ENCODE results near the gene TNNI2. TPM values are rescaled to one million over a fixed set of nuclear protein-coding genes. Genes with fewer than 3 reads are reported as not detected.
A peak's percentile ranks its signal among the peaks of the same experiment; 100 is the strongest.

Gene TNNI2
- total RNA-seq, 1 donor from 2014 or later: 2,937 TPM

DNA sequence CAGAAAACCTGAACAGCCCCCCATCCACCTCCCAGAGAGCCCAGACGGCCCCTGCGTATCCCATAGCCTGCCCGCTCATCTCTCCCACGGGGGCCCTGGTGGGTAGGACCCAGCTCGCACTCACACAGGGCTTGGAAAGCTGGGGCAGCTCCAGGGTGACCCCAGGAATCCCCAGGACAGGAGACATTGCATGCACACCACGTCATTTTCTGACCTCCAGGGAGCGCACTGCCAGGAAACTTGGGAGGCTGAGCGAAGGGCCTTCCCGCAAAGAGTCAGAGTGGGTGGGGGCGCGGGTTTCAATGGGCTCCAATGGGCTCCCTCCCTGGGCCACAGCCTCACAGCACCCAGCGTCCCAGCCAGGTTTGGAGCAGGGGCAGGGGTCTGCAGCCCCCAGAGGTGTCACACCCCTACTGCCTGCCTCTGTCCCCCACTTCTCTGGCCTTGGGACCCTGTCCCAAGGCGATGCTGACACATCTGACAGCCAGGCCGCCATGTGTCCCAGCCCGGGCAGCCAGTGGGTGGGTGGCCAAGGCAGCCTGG is 12.2 kb upstream of the TNNI2 start:
- H3K27ac ChIP-seq (ENCODE audit: low read depth, low read length): no peak overlapping the region

DNA sequence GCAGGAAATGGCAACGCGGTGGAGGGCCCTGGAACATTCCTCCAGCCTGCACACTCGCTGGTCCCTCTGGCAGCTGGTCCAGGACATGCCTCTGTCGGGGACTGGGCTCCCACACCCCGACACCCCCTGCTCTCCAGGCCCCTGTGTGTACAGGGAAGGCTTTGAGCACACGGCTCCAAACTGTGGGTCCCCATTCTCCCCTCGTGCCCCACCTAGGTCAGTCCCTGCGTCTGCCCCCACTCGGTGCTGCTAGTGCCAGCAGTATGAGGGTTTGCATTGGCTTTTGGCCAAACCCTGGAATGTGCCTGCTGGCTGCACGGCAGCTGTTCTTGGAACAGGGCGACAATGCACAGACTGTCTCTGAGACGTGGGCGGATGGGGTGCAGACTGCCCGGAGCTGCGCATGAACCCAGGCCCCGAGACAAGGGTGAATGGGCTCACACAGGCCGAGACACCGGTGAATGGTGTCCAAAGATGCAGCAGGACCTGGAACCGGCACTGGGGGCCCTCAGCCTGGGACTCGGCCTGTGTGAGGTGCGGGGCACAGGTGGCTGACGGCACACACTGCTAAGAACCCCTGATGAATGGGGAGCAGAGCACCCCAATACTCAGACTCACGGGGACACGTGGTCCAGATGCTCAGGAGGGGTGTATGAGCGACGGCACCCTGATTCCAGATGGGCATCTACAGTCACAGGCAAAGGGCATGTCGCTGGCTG is 11.5 kb upstream of the TNNI2 start:
- peak overlapping the region in 1 of 3 donors; percentile 57 for H3K9ac ChIP-seq (ENCODE audit: low read depth in 1 of 3, low read length in 3 of 3)
- H3K27ac ChIP-seq (ENCODE audit: low read depth, low read length): no peak overlapping the region

More for the DNA sequence above, 12.2 kb upstream of the TNNI2 start:
- Histone ChIP-seq H3K4me3 (ENCODE audit: low read length in 3 of 3) (no peak overlapping the region), H3K9ac (ENCODE audit: low read depth in 1 of 3, low read length in 3 of 3) (peak overlapping the region in 1 of 3 donors; percentile 57), H3K9me3 (ENCODE audit: control insufficient read depth in 3 of 3, low read length in 3 of 3) (no peaks in the 10 kb centered on the region), H3K4me1 (ENCODE audit: control insufficient read depth in 3 of 3, insufficient read depth in 3 of 3, low read length in 3 of 3) (peaks cover 13 to 15% (median 14%) of the 10 kb centered on the region in 3 donors), H3K27me3 (ENCODE audit: control insufficient read depth in 3 of 3, insufficient read depth in 3 of 3, low read length in 3 of 3) (peaks cover 4 to 39% (median 14%) of the 10 kb centered on the region in 3 donors), H3K36me3 (ENCODE audit: control insufficient read depth in 3 of 3, insufficient read depth in 3 of 3, low read length in 3 of 3) (no peaks in the 10 kb centered on the region)

GRCh38 chr11:1827931-1828330 is 10.8 kb upstream of the TNNI2 start:
- H3K9ac ChIP-seq (ENCODE audit: low read depth in 1 of 3, low read length in 3 of 3): peak overlapping the region in 1 of 3 donors; percentile 33

More for the DNA sequence above, 11.5 kb upstream of the TNNI2 start:
- no peaks in the 10 kb centered on the region for H3K9me3 ChIP-seq (ENCODE audit: control insufficient read depth in 3 of 3, low read length in 3 of 3)
- H3K4me1 ChIP-seq (ENCODE audit: control insufficient read depth in 3 of 3, insufficient read depth in 3 of 3, low read length in 3 of 3): peaks cover 13 to 15% (median 14%) of the 10 kb centered on the region in 3 donors
- peaks cover 4 to 39% (median 14%) of the 10 kb centered on the region in 3 donors for H3K27me3 ChIP-seq (ENCODE audit: control insufficient read depth in 3 of 3, insufficient read depth in 3 of 3, low read length in 3 of 3)
- H3K36me3 ChIP-seq (ENCODE audit: control insufficient read depth in 3 of 3, insufficient read depth in 3 of 3, low read length in 3 of 3): no peaks in the 10 kb centered on the region
- H3K4me3 ChIP-seq (ENCODE audit: low read length in 3 of 3): no peak overlapping the region

DNA sequence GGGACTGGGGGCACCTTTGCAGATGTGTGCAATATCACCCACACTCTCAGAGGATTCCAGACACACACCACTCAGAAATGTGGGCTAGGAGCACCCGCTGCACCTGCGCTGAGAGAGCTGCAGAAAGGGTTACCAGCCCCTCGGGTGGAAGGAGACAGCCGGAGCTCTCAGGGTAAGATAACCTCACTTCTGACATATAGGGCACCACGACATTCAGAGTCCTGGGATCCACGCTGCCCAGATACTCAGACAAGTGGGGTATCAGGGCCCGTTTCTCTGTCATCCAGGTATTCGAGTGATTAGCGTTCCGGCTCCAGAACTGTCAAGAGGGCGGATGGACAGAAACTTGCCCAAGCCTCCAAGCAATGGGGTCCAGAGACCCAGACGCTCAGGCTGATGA is 10.2 kb upstream of the TNNI2 start:
- H3K9me3 ChIP-seq (ENCODE audit: control insufficient read depth in 3 of 3, low read length in 3 of 3): no peaks in the 10 kb centered on the region
- H3K27me3 ChIP-seq (ENCODE audit: control insufficient read depth in 3 of 3, insufficient read depth in 3 of 3, low read length in 3 of 3): peaks cover 4 to 39% (median 14%) of the 10 kb centered on the region in 3 donors
- H3K4me1 ChIP-seq (ENCODE audit: control insufficient read depth in 3 of 3, insufficient read depth in 3 of 3, low read length in 3 of 3): peaks cover 14 to 20% (median 17%) of the 10 kb centered on the region in 3 donors

More at GRCh38 chr11:1827931-1828330, 10.8 kb upstream of the TNNI2 start:
- H3K36me3 ChIP-seq (ENCODE audit: control insufficient read depth in 3 of 3, insufficient read depth in 3 of 3, low read length in 3 of 3): no peaks in the 10 kb centered on the region
- peaks cover 4 to 39% (median 14%) of the 10 kb centered on the region in 3 donors for H3K27me3 ChIP-seq (ENCODE audit: control insufficient read depth in 3 of 3, insufficient read depth in 3 of 3, low read length in 3 of 3)
- H3K4me3 ChIP-seq (ENCODE audit: low read length in 3 of 3): no peak overlapping the region
- no peaks in the 10 kb centered on the region for H3K9me3 ChIP-seq (ENCODE audit: control insufficient read depth in 3 of 3, low read length in 3 of 3)
- no peak overlapping the region for H3K27ac ChIP-seq (ENCODE audit: low read depth, low read length)
- H3K4me1 ChIP-seq (ENCODE audit: control insufficient read depth in 3 of 3, insufficient read depth in 3 of 3, low read length in 3 of 3): peaks cover 14 to 20% (median 17%) of the 10 kb centered on the region in 3 donors

GRCh38 chr11:1829039-1829820 is 9.6 kb upstream of the TNNI2 start:
- Histone ChIP-seq H3K9me3 (ENCODE audit: control insufficient read depth in 3 of 3, low read length in 3 of 3) (no peaks in the 10 kb centered on the region), H3K36me3 (ENCODE audit: control insufficient read depth in 3 of 3, insufficient read depth in 3 of 3, low read length in 3 of 3) (no peaks in the 10 kb centered on the region), H3K27ac (ENCODE audit: low read depth, low read length) (no peak overlapping the region), H3K9ac (ENCODE audit: low read depth in 1 of 3, low read length in 3 of 3) (no peak overlapping the region), H3K27me3 (ENCODE audit: control insufficient read depth in 3 of 3, insufficient read depth in 3 of 3, low read length in 3 of 3) (peaks cover 4 to 39% (median 14%) of the 10 kb centered on the region in 3 donors), H3K4me1 (ENCODE audit: control insufficient read depth in 3 of 3, insufficient read depth in 3 of 3, low read length in 3 of 3) (peaks cover 14 to 20% (median 17%) of the 10 kb centered on the region in 3 donors), H3K4me3 (ENCODE audit: low read length in 3 of 3) (no peak overlapping the region)

More for the DNA sequence above, 10.2 kb upstream of the TNNI2 start:
- no peak overlapping the region for H3K4me3 ChIP-seq (ENCODE audit: low read length in 3 of 3)
- no peak overlapping the region for H3K9ac ChIP-seq (ENCODE audit: low read depth in 1 of 3, low read length in 3 of 3)
- H3K36me3 ChIP-seq (ENCODE audit: control insufficient read depth in 3 of 3, insufficient read depth in 3 of 3, low read length in 3 of 3): no peaks in the 10 kb centered on the region
- H3K27ac ChIP-seq (ENCODE audit: low read depth, low read length): no peak overlapping the region

- peaks cover 14 to 20% (median 17%) of the 10 kb centered on the region in 3 donors for H3K4me1 ChIP-seq (ENCODE audit: control insufficient read depth in 3 of 3, insufficient read depth in 3 of 3, low read length in 3 of 3)
- H3K27me3 ChIP-seq (ENCODE audit: control insufficient read depth in 3 of 3, insufficient read depth in 3 of 3, low read length in 3 of 3): peaks cover 4 to 41% (median 14%) of the 10 kb centered on the region in 3 donors
- no peak overlapping the region for H3K9ac ChIP-seq (ENCODE audit: low read depth in 1 of 3, low read length in 3 of 3)
These were observed 8.8 kb upstream of the TNNI2 start for GRCh38 chr11:1830004-1830321.

GRCh38 chr11:1830322-1831223 is 8.2 kb upstream of the TNNI2 start:
- H3K36me3 ChIP-seq (ENCODE audit: control insufficient read depth in 3 of 3, insufficient read depth in 3 of 3, low read length in 3 of 3): no peaks in the 10 kb centered on the region
- H3K4me3 ChIP-seq (ENCODE audit: low read length in 3 of 3): no peak overlapping the region
- H3K9me3 ChIP-seq (ENCODE audit: control insufficient read depth in 3 of 3, low read length in 3 of 3): no peaks in the 10 kb centered on the region
- H3K27me3 ChIP-seq (ENCODE audit: control insufficient read depth in 3 of 3, insufficient read depth in 3 of 3, low read length in 3 of 3): peaks cover 4 to 37% (median 14%) of the 10 kb centered on the region in 3 donors
- no peak overlapping the region for H3K27ac ChIP-seq (ENCODE audit: low read depth, low read length)
- peaks cover 14 to 20% (median 17%) of the 10 kb centered on the region in 3 donors for H3K4me1 ChIP-seq (ENCODE audit: control insufficient read depth in 3 of 3, insufficient read depth in 3 of 3, low read length in 3 of 3)
- no peak overlapping the region for H3K9ac ChIP-seq (ENCODE audit: low read depth in 1 of 3, low read length in 3 of 3)

More at GRCh38 chr11:1830004-1830321, 8.8 kb upstream of the TNNI2 start:
- H3K4me3 ChIP-seq (ENCODE audit: low read length in 3 of 3): no peak overlapping the region
- H3K9me3 ChIP-seq (ENCODE audit: control insufficient read depth in 3 of 3, low read length in 3 of 3): no peaks in the 10 kb centered on the region
- H3K36me3 ChIP-seq (ENCODE audit: control insufficient read depth in 3 of 3, insufficient read depth in 3 of 3, low read length in 3 of 3): no peaks in the 10 kb centered on the region
- no peak overlapping the region for H3K27ac ChIP-seq (ENCODE audit: low read depth, low read length)

GRCh38 chr11:1831338-1832210 is 7.2 kb upstream of the TNNI2 start:
- Histone ChIP-seq H3K9me3 (ENCODE audit: control insufficient read depth in 3 of 3, low read length in 3 of 3) (no peaks in the 10 kb centered on the region), H3K27me3 (ENCODE audit: control insufficient read depth in 3 of 3, insufficient read depth in 3 of 3, low read length in 3 of 3) (peaks cover 4 to 33% (median 14%) of the 10 kb centered on the region in 3 donors), H3K27ac (ENCODE audit: low read depth, low read length) (no peak overlapping the region), H3K9ac (ENCODE audit: low read depth in 1 of 3, low read length in 3 of 3) (no peak overlapping the region), H3K36me3 (ENCODE audit: control insufficient read depth in 3 of 3, insufficient read depth in 3 of 3, low read length in 3 of 3) (no peaks in the 10 kb centered on the region), H3K4me3 (ENCODE audit: low read length in 3 of 3) (no peak overlapping the region), H3K4me1 (ENCODE audit: control insufficient read depth in 3 of 3, insufficient read depth in 3 of 3, low read length in 3 of 3) (peaks cover 14 to 17% (median 17%) of the 10 kb centered on the region in 3 donors)

All from skeletal muscle tissue (tissue), 4 donors.